HG03469 (cell line): ENCODE data around the gene FBXO15.

ENCODE experiments used
- ATAC-seq: cut with Tn5 transposase; IDR thresholded peaks from one replicate; pipeline ENCODE4 v1.9.1; 2021; ENCODE audit warnings: mild to moderate bottlenecking, moderate library complexity, moderate number of reproducible peaks; ENCODE audit not compliant: unreplicated experiment

FBXO15 gene

GRCh38 chr18:74115046-74115445 is 32.6 kb downstream of the FBXO15 start:
- no peak for ATAC-seq

GRCh38 chr18:74114116-74114515 is 33.5 kb downstream of the FBXO15 start:
- no peak for ATAC-seq

- ATAC-seq: no peak
Measured at GRCh38 chr18:74113711-74114110, 33.9 kb downstream of the FBXO15 start.

- no peak for ATAC-seq
Measured at GRCh38 chr18:74110976-74111375, 36.7 kb downstream of the FBXO15 start.

- ATAC-seq: no peak
Measured at GRCh38 chr18:74110149-74110548, 37.5 kb downstream of the FBXO15 start.

- ATAC-seq: no peak
Measured at GRCh38 chr18:74108460-74108859, 39.2 kb downstream of the FBXO15 start.

- ATAC-seq: no peak
Measured at GRCh38 chr18:74097803-74098202, 49.8 kb downstream of the FBXO15 start.

GRCh38 chr18:74092922-74093321 is 54.7 kb downstream of the FBXO15 start:
- ATAC-seq: no peak

- ATAC-seq: no peak
Measured at GRCh38 chr18:74084184-74084855, 63.3 kb downstream of the FBXO15 start.

- ATAC-seq: no peak
Measured at GRCh38 chr18:74083557-74083952, 64.1 kb downstream of the FBXO15 start.

GRCh38 chr18:74082742-74083556 is 64.7 kb downstream of the FBXO15 start:
- no peak for ATAC-seq

GRCh38 chr18:74081966-74082741 is 65.5 kb downstream of the FBXO15 start:
- peak; percentile 95 for ATAC-seq

- ATAC-seq: no peak
Measured at GRCh38 chr18:74078257-74078656, 69.4 kb downstream of the FBXO15 start.

GRCh38 chr18:74074668-74075564 is 72.7 kb downstream of the FBXO15 start:
- no peak for ATAC-seq

GRCh38 chr18:74073957-74074667 is 73.5 kb downstream of the FBXO15 start:
- no peak for ATAC-seq

GRCh38 chr18:74069178-74070050 is 78.2 kb downstream of the FBXO15 start:
- ATAC-seq: no peak

GRCh38 chr18:74068296-74068695 is 79.3 kb downstream of the FBXO15 start:
- ATAC-seq: no peak

GRCh38 chr18:74066018-74066417 is 81.6 kb downstream of the FBXO15 start:
- ATAC-seq: no peak

GRCh38 chr18:74065366-74065765 is 82.3 kb downstream of the FBXO15 start:
- ATAC-seq: no peak
